Liver (tissue), 9 donors: Measurements from ENCODE around the gene TAP2. TPM values are rescaled to one million over a fixed set of nuclear protein-coding genes. Genes with fewer than 3 reads are reported as not detected.

Experiments
- DNase-seq: peaks from one replicate; pipeline ENCODE4 v3.0.0-alpha.2; 2017; ENCODE audit warnings: low spot score
- H3K27ac ChIP-seq, 2 donors: one replicate each; pipeline ENCODE4 v1.7.0; 2013; ENCODE audit warnings: inconsistent platforms in 2 of 2, low read length in 2 of 2, control low read depth in 1 of 2, low read depth in 1 of 2, mild to moderate bottlenecking in 1 of 2
- H3K27me3 ChIP-seq, 4 donors: one replicate each; pipeline versions ENCODE4 v1.6.1 to v1.7.0; 2013; ENCODE audit warnings: low read length in 3 of 4, inconsistent platforms in 1 of 4, mild to moderate bottlenecking in 1 of 4, moderate library complexity in 1 of 4; ENCODE audit not compliant: control insufficient read depth in 4 of 4, insufficient read depth in 4 of 4
- H3K36me3 ChIP-seq, 4 donors: one replicate each; pipeline versions ENCODE4 v1.6.1 to v1.7.0; 2013; ENCODE audit warnings: low read length in 3 of 4, mild to moderate bottlenecking in 3 of 4, low read depth in 1 of 4, moderate library complexity in 1 of 4; ENCODE audit not compliant: control insufficient read depth in 4 of 4, insufficient read depth in 3 of 4
- H3K4me1 ChIP-seq, 4 donors: one replicate each; pipeline versions ENCODE4 v1.6.1 to v1.7.0; 2013; ENCODE audit warnings: low read length in 3 of 4, mild to moderate bottlenecking in 3 of 4, moderate library complexity in 1 of 4; ENCODE audit not compliant: control insufficient read depth in 4 of 4, insufficient read depth in 4 of 4
- H3K4me3 ChIP-seq, 3 donors: one replicate each; pipeline versions ENCODE4 v1.6.1 to v1.7.0; 2013; ENCODE audit warnings: low read length in 3 of 3, control low read depth in 1 of 3, low read depth in 1 of 3, mild to moderate bottlenecking in 1 of 3
- H3K9ac ChIP-seq, 2 donors: one replicate each; pipeline ENCODE4 v1.7.0; 2013; ENCODE audit warnings: low read length in 2 of 2, mild to moderate bottlenecking in 2 of 2, moderate library complexity in 2 of 2, control low read depth in 1 of 2, low read depth in 1 of 2
- H3K9me3 ChIP-seq, 4 donors: one replicate each; pipeline versions ENCODE4 v1.6.1 to v1.7.0; 2013; ENCODE audit warnings: low read length in 3 of 4; ENCODE audit not compliant: control insufficient read depth in 4 of 4
- EGR1 ChIP-seq, 2 donors: IDR thresholded peaks; 2 replicates each; pipeline ENCODE4 v1.6.1; 2016 to 2018; ENCODE audit warnings: antibody characterized with exemption in 2 of 2, low read depth in 2 of 2
- FOXA1 ChIP-seq: IDR thresholded peaks from 2 replicates; pipeline ENCODE4 v1.6.1; 2016; ENCODE audit warnings: antibody characterized with exemption
- FOXA2 ChIP-seq: IDR thresholded peaks from 2 replicates; pipeline ENCODE4 v1.6.1; 2016; ENCODE audit warnings: antibody characterized with exemption
- GABPA ChIP-seq, 2 donors: IDR thresholded peaks in 1 of 2; conservative IDR thresholded peaks in 1 of 2; 2 replicates each; pipeline ENCODE4 v1.6.1; 2016; ENCODE audit warnings: antibody characterized with exemption in 2 of 2, mild to moderate bottlenecking in 1 of 2, moderate library complexity in 1 of 2
- HNF4A ChIP-seq, 2 donors: conservative IDR thresholded peaks; 2 replicates each; pipeline ENCODE4 v1.6.1; 2016; ENCODE audit warnings: antibody characterized with exemption in 2 of 2, mild to moderate bottlenecking in 2 of 2
- HNF4G ChIP-seq: IDR thresholded peaks from 2 replicates; pipeline ENCODE4 v1.6.1; 2016; ENCODE audit warnings: antibody characterized with exemption
- JUND ChIP-seq, 2 donors: IDR thresholded peaks; 2 replicates each; pipeline ENCODE4 v1.6.1; 2016; ENCODE audit warnings: antibody characterized with exemption in 2 of 2
- NR2F2 ChIP-seq: IDR thresholded peaks from 2 replicates; pipeline ENCODE4 v1.6.1; 2016; ENCODE audit warnings: antibody characterized with exemption
- RAD21 ChIP-seq, 2 donors: IDR thresholded peaks; 2 replicates each; pipeline ENCODE4 v1.6.1; 2016; ENCODE audit warnings: antibody characterized with exemption in 2 of 2, mild to moderate bottlenecking in 2 of 2
- RXRA ChIP-seq, 2 donors: IDR thresholded peaks; 2 replicates each; pipeline ENCODE4 v1.6.1; 2017 to 2018; ENCODE audit warnings: antibody characterized with exemption in 2 of 2, mild to moderate bottlenecking in 1 of 2
- SP1 ChIP-seq: IDR thresholded peaks from 2 replicates; pipeline ENCODE4 v1.6.1; 2018; ENCODE audit warnings: antibody characterized with exemption, mild to moderate bottlenecking
- TAF1 ChIP-seq: conservative IDR thresholded peaks from 2 replicates; pipeline ENCODE4 v1.6.1; 2016; ENCODE audit warnings: antibody characterized with exemption, mild to moderate bottlenecking
- YY1 ChIP-seq: IDR thresholded peaks from 2 replicates; pipeline ENCODE4 v1.6.1; 2016; ENCODE audit warnings: antibody characterized with exemption, mild to moderate bottlenecking
- WGBS: extraction: QIAGEN DNeasy Blood & Tissue Kit; methylation state at CpG from one replicate; pipeline ENCODE4 v1.1.7; 2013; 5-methylcytosine and 5-hydroxymethylcytosine counted together
- polyA plus RNA-seq, 2 donors: library from polyadenylated mRNA; stranded (reverse) in 1 of 2; unstranded in 1 of 2; fragments of 200-250 nt in 1 of 2; fragments of >200 nt in 1 of 2; fragmentation: Nextera tagmentation in 1 of 2; extraction: Ambion mirVana in 1 of 2; gene quantifications; one replicate each; pipeline versions ENCODE4 v1.2.1 to v1.2.3, GENCODE V29; 2013 to 2015
- total RNA-seq, 2 donors: library from RNA; depleted of rRNA; stranded (reverse); fragments of >200 nt; gene quantifications; one replicate each; pipeline ENCODE4 v1.2.3, GENCODE V29; 2014
- TF ChIP-seq, protein P1 (sequence below): fragments of 150-350 bp; IDR thresholded peaks from 2 replicates; pipeline ENCODE4 v1.5.1; 2017; ENCODE audit warnings: improper control_type of control experiment, low read depth, low read length; ENCODE audit not compliant: missing input control
- TF ChIP-seq, protein P2 (sequence below): IDR thresholded peaks from 2 replicates; pipeline ENCODE4 v1.6.1; 2016; ENCODE audit warnings: antibody characterized with exemption, mild to moderate bottlenecking
- TF ChIP-seq, protein P3 (sequence below): IDR thresholded peaks from 2 replicates; pipeline ENCODE4 v1.6.1; 2016; ENCODE audit warnings: antibody characterized with exemption
- TF ChIP-seq, protein P4 (sequence below): IDR thresholded peaks from 2 replicates; pipeline ENCODE4 v1.6.1; 2016; ENCODE audit warnings: antibody characterized with exemption
- TF ChIP-seq, protein P5 (sequence below): IDR thresholded peaks from 2 replicates; pipeline ENCODE4 v1.6.1; 2016; ENCODE audit warnings: antibody characterized with exemption
- donor health status: healthy.
- donor health status: healthy.
- donor health status: healthy.
- donor health status: healthy.
- donor health status: healthy.

TAP2 gene
- total and polyA plus RNA-seq, 4 donors, result 2.2 to 14.9 (median 6.4) TPM

DNA sequence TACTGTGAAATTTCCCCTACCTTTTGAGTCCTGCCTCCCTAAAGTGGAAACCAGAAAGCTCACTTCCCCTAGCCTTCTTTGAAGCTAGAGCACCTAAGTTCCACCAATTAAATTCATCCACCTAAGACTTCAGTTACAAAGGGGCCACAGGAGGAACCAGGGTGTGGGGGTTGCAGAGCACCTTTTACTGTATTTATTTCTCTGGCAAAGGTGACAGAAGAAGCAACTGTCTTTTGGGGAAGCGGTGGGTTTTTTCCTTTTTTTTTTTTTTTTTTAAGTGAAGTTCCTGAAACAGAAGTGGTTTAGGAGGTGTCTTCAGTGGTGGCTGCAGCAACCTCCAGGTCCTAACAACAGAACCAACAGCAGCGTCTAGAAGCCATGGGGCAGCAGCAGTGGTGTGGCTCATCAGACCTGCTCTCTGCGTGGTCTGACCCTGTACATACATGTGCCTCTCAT, 28.5 kb upstream of the TAP2 start:
- no peaks in the 10 kb centered on the region for H3K4me1 ChIP-seq
- H3K27ac ChIP-seq, result no peak overlapping the region
- no peak overlapping the region for H3K9ac ChIP-seq
- no peaks in the 10 kb centered on the region for H3K36me3 ChIP-seq
- DNase-seq, result no peak
- H3K27me3 ChIP-seq, result no peaks in the 10 kb centered on the region
- TF ChIP-seq SP1, result no peak
- TF ChIP-seq EGR1 (IDR thresholded peaks at IDR 0.05; ENCODE audit: low read depth in 2 of 2), result no peak
- no peak for TF ChIP-seq RAD21 (IDR thresholded peaks at IDR 0.05)
- TF ChIP-seq YY1, result no peak
- no peak for TF ChIP-seq TAF1
- TF ChIP-seq, protein P1, sequence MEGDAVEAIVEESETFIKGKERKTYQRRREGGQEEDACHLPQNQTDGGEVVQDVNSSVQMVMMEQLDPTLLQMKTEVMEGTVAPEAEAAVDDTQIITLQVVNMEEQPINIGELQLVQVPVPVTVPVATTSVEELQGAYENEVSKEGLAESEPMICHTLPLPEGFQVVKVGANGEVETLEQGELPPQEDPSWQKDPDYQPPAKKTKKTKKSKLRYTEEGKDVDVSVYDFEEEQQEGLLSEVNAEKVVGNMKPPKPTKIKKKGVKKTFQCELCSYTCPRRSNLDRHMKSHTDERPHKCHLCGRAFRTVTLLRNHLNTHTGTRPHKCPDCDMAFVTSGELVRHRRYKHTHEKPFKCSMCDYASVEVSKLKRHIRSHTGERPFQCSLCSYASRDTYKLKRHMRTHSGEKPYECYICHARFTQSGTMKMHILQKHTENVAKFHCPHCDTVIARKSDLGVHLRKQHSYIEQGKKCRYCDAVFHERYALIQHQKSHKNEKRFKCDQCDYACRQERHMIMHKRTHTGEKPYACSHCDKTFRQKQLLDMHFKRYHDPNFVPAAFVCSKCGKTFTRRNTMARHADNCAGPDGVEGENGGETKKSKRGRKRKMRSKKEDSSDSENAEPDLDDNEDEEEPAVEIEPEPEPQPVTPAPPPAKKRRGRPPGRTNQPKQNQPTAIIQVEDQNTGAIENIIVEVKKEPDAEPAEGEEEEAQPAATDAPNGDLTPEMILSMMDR, result no peak
- TF ChIP-seq NR2F2, result no peak
- TF ChIP-seq, protein P2, sequence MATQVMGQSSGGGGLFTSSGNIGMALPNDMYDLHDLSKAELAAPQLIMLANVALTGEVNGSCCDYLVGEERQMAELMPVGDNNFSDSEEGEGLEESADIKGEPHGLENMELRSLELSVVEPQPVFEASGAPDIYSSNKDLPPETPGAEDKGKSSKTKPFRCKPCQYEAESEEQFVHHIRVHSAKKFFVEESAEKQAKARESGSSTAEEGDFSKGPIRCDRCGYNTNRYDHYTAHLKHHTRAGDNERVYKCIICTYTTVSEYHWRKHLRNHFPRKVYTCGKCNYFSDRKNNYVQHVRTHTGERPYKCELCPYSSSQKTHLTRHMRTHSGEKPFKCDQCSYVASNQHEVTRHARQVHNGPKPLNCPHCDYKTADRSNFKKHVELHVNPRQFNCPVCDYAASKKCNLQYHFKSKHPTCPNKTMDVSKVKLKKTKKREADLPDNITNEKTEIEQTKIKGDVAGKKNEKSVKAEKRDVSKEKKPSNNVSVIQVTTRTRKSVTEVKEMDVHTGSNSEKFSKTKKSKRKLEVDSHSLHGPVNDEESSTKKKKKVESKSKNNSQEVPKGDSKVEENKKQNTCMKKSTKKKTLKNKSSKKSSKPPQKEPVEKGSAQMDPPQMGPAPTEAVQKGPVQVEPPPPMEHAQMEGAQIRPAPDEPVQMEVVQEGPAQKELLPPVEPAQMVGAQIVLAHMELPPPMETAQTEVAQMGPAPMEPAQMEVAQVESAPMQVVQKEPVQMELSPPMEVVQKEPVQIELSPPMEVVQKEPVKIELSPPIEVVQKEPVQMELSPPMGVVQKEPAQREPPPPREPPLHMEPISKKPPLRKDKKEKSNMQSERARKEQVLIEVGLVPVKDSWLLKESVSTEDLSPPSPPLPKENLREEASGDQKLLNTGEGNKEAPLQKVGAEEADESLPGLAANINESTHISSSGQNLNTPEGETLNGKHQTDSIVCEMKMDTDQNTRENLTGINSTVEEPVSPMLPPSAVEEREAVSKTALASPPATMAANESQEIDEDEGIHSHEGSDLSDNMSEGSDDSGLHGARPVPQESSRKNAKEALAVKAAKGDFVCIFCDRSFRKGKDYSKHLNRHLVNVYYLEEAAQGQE, result no peak
- no peak for TF ChIP-seq RXRA (IDR thresholded peaks at IDR 0.05)
- TF ChIP-seq, protein P3, sequence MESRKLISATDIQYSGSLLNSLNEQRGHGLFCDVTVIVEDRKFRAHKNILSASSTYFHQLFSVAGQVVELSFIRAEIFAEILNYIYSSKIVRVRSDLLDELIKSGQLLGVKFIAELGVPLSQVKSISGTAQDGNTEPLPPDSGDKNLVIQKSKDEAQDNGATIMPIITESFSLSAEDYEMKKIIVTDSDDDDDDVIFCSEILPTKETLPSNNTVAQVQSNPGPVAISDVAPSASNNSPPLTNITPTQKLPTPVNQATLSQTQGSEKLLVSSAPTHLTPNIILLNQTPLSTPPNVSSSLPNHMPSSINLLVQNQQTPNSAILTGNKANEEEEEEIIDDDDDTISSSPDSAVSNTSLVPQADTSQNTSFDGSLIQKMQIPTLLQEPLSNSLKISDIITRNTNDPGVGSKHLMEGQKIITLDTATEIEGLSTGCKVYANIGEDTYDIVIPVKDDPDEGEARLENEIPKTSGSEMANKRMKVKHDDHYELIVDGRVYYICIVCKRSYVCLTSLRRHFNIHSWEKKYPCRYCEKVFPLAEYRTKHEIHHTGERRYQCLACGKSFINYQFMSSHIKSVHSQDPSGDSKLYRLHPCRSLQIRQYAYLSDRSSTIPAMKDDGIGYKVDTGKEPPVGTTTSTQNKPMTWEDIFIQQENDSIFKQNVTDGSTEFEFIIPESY, result no peak
- TF ChIP-seq FOXA2, result no peak
- TF ChIP-seq, protein P4, sequence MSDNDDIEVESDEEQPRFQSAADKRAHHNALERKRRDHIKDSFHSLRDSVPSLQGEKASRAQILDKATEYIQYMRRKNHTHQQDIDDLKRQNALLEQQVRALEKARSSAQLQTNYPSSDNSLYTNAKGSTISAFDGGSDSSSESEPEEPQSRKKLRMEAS, result no peak
- TF ChIP-seq JUND (IDR thresholded peaks at IDR 0.05), result no peak
- TF ChIP-seq GABPA (IDR thresholded peaks at IDR 0.05 in 1 of 2, conservative IDR thresholded peaks at IDR 0.05 in 1 of 2), result no peak
- no peak for TF ChIP-seq FOXA1
- no peak for TF ChIP-seq HNF4G
- TF ChIP-seq HNF4A (conservative IDR thresholded peaks at IDR 0.05), result no peak
- TF ChIP-seq, protein P5, sequence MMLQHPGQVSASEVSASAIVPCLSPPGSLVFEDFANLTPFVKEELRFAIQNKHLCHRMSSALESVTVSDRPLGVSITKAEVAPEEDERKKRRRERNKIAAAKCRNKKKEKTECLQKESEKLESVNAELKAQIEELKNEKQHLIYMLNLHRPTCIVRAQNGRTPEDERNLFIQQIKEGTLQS, result no peak
- WGBS, result 69% methylated on average over 3 of the region's 3 CpGs
- H3K9me3 ChIP-seq, result no peaks in the 10 kb centered on the region
- H3K4me3 ChIP-seq, result no peak overlapping the region
